ENCODE results near the gene NOTCH2. TPM values are rescaled to one million over a fixed set of nuclear protein-coding genes. Genes with fewer than 3 reads are reported as not detected.
"Not testable (repeated sequence)": the region's sequence is repeated elsewhere in the genome, so short reads cannot be mapped to it uniquely, and the experiment has no call there.

Gene NOTCH2
- polyA plus RNA-seq, 3 donors, result 6.4 to 29.0 (median 15.4) TPM

- no CpG with 5 or more reads among the region's 1 CpG for WGBS, 3 donors
- not testable (repeated sequence) for H3K27ac ChIP-seq (ENCODE audit: low read depth, low read length)
Measured at GRCh38 chr1:120090830-120091229, 21.4 kb upstream of the NOTCH2 start.

DNA sequence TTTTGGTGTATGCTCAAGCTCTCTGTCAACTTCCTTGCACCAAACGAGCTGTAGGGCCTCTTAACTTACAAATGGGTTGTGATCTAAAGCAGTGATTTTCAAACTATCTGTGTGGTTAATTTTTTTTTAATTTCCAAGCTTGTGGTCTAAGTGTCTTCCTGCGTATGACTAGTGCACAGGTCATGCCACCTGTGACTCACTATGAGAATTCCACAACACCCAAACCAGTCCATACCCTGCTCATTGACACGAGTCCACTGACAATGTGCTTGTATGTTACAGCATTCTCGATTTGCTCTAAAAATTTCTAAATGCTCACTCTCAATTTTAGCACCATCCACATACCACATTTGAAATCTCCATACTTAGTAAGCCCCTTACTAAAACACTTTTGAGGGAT, 18.5 kb upstream of the NOTCH2 start:
- 71 to 81% (median 76%) methylated on average over 3 of the region's 4 CpGs for WGBS, 3 donors
- H3K27ac ChIP-seq (ENCODE audit: low read depth, low read length), result not testable (repeated sequence)

DNA sequence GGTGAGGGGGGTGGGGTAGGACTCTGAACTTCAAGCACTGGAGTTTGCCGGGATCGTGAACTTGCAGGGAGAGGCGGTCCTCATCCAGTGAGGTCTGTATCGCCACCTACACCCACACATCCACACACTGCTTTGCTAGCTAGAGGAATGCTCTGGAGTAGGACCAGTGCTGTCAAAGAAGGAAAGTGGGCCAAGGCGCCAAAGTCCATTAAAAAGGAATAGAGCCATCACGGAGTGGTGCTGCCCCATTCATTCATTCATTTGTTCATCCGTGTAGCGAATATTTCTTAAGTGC, 405 bp upstream of the NOTCH2 start:
- no CpG with 5 or more reads among the region's 8 CpGs for WGBS, 3 donors

DNA sequence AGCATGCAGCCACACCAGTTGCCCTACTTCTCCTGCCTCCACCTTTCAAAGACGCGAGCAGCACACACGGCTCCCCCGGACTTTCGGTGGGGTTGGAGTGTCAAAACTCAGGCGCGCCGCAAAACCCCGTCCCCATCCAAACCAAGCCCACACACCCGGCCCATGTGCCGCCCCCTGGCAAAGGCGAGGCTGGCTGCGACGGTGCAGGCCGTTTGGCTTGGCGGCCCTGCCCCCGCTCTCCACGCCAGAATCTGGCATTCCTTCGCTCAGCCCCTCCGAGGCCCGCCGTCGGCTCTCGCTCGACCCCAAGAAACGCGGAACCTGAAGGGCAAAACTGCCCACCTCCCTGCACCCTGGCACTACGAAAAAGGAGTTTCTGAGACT, 787 bp downstream of the NOTCH2 start:
- WGBS, 3 donors, result 0 to 2% (median 0%) methylated on average over 8 to 13 of the region's 28 CpGs
- not testable (repeated sequence) for H3K27ac ChIP-seq (ENCODE audit: low read depth, low read length)

More for the DNA sequence above, 405 bp upstream of the NOTCH2 start:
- not testable (repeated sequence) for H3K27ac ChIP-seq (ENCODE audit: low read depth, low read length)

DNA sequence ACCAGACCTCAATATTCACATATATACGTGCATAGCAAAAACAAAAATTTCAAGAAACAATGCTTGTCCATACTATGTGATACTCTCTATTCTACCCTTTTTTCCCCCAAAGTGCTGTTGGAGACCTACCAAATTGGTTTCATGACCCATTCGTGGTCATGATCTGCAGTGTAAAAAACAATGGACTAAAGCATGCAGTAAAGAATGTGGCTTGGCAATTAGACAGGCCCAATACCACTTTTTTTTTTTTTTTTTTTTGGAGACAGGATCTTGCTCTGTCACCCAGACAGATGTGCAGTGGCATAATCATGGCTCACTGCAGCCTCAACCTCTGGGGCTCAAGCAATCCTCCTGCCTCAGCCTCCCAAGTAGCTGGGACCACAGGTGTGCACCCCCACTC, 21.3 kb downstream of the NOTCH2 start:
- 61 to 85% (median 71%) methylated on average over 1 of the region's 2 CpGs for WGBS, 3 donors
- not testable (repeated sequence) for H3K27ac ChIP-seq (ENCODE audit: low read depth, low read length)

- not testable (repeated sequence) for H3K27ac ChIP-seq (ENCODE audit: low read depth, low read length)
- 88 to 94% (median 93%) methylated on average over 4 of the region's 4 CpGs for WGBS, 3 donors
Measured at GRCh38 chr1:120041771-120042170, 27.7 kb downstream of the NOTCH2 start.

GRCh38 chr1:120032253-120032652, 37.2 kb downstream of the NOTCH2 start:
- H3K27ac ChIP-seq (ENCODE audit: low read depth, low read length), result not testable (repeated sequence)
- WGBS, 3 donors, result 41 to 92% (median 91%) methylated on average over 1 to 2 of the region's 3 CpGs

- WGBS, 3 donors, result no CpG with 5 or more reads among the region's 1 CpG
Measured at GRCh38 chr1:120023791-120024190, 45.7 kb downstream of the NOTCH2 start.

GRCh38 chr1:120014978-120015377, 54.5 kb downstream of the NOTCH2 start:
- H3K27ac ChIP-seq (ENCODE audit: low read depth, low read length), result not testable (repeated sequence)
- WGBS, 3 donors, result 9 to 53% (median 31%) methylated on average over 4 to 7 of the region's 7 CpGs

More at GRCh38 chr1:120023791-120024190, 45.7 kb downstream of the NOTCH2 start:
- H3K27ac ChIP-seq (ENCODE audit: low read depth, low read length), result not testable (repeated sequence)

DNA sequence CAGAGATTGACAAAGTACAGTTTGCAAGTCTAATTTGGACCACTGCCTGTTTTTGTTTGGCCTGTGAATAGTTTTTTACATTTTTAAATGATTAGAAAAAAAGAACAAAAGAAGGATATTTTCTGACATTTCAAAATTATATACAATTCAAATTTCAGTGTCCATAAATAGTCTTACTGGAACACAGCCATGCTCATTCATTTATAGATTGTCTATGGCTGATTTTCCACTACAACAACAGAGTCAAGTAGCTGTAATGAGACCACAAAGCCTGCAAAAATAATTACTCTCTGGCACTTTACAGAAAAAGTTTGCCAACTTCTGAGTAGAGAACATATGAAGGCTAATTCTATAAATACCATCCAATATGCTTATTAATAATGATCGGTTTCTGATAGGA, 61.1 kb downstream of the NOTCH2 start:
- not testable (repeated sequence) for H3K27ac ChIP-seq (ENCODE audit: low read depth, low read length)
- WGBS, 3 donors, result 50 to 79% (median 69%) methylated on average over 1 of the region's 1 CpG

GRCh38 chr1:120007850-120008249, 61.6 kb downstream of the NOTCH2 start:
- no CpG with 5 or more reads among the region's 1 CpG for WGBS, 3 donors
- H3K27ac ChIP-seq (ENCODE audit: low read depth, low read length), result not testable (repeated sequence)

GRCh38 chr1:120001035-120001434, 68.4 kb downstream of the NOTCH2 start:
- WGBS, 3 donors, result 96 to 98% (median 96%) methylated on average over 7 to 9 of the region's 9 CpGs
- not testable (repeated sequence) for H3K27ac ChIP-seq (ENCODE audit: low read depth, low read length)

- WGBS, 3 donors, result 63 to 100% (median 93%) methylated on average over 1 of the region's 1 CpG
- not testable (repeated sequence) for H3K27ac ChIP-seq (ENCODE audit: low read depth, low read length)
Measured at GRCh38 chr1:119996731-119997312, 72.6 kb downstream of the NOTCH2 start.

GRCh38 chr1:119995975-119996374, 73.5 kb downstream of the NOTCH2 start:
- H3K27ac ChIP-seq (ENCODE audit: low read depth, low read length), result not testable (repeated sequence)
- 45% methylated on average over 1 of the region's 2 CpGs; no CpG with 5 or more reads in 2 of the 3 donors for WGBS, 3 donors

DNA sequence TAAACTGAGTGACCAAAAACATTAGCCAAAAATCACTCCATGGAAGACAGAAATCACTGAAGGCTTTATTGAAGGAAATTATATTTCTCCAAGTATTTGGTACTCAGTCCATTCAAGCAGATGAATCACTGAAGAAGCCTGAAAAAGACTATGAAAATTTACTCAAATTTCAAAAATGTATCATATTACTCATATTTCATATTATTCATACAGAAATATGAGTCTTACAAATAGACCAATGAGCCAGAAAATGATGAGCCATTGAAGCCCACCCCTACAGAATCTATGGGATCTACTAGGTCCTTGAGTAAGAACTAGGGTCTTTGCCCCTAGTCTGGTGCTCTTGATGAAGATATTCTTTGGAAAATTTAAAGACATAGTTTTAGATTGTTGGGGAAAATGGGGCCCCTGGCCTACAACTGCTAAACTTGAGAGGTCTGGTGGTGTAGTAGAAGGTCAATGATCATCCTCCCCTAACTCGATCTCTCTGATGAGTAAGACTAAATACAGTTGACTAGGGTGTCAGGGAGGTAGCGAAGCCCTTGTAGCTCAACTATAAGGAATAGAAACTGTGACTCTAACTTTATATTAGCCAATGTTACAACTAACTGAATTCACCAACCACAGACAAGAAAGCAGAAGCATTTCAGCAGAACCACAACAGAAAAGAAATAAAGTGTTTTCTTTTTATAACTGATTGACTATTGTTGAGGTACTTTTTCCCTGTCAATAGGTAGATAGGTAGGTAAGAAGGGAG, 81.0 kb downstream of the NOTCH2 start:
- 64 to 95% (median 72%) methylated on average over 2 of the region's 2 CpGs for WGBS, 3 donors

GRCh38 chr1:119987686-119988085, 81.8 kb downstream of the NOTCH2 start:
- WGBS, 3 donors, result 52 to 95% (median 70%) methylated on average over 1 of the region's 1 CpG
- no peak overlapping the region for H3K27ac ChIP-seq (ENCODE audit: low read depth, low read length)

More for the DNA sequence above, 81.0 kb downstream of the NOTCH2 start:
- H3K27ac ChIP-seq (ENCODE audit: low read depth, low read length), result no peak overlapping the region

- 52 to 69% (median 58%) methylated on average over 2 of the region's 2 CpGs for WGBS, 3 donors
- no peak overlapping the region for H3K27ac ChIP-seq (ENCODE audit: low read depth, low read length)
Measured at GRCh38 chr1:119987112-119987511, 82.3 kb downstream of the NOTCH2 start.

DNA sequence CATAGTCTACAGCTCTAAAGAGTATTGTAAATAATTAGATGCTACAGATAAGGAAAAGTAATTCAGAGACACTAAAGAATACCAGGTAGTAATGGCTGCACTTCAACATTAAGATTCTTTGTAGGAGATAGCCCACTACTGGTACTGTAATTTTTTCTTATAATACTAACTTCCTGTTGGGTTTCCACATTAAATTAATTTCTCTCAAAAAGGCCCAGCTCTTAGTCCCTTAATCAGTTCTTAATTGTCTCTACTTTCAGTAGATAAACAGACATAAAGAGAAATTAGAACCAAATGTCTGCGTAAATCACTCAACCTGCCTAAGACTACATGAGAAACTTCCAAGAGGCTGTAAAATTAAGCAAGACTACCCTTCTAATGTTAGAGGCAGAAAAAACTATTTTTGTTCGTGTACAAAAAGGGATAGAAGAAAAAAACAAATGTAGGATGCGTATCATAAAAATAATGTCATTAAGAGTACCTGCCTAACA, 83.4 kb downstream of the NOTCH2 start:
- H3K27ac ChIP-seq (ENCODE audit: low read depth, low read length), result no peak overlapping the region
- 63 to 92% (median 90%) methylated on average over 3 of the region's 3 CpGs for WGBS, 3 donors

GRCh38 chr1:119984771-119985170, 84.7 kb downstream of the NOTCH2 start:
- WGBS, 3 donors, result 33 to 51% (median 43%) methylated on average over 1 of the region's 1 CpG
- no peak overlapping the region for H3K27ac ChIP-seq (ENCODE audit: low read depth, low read length)

Measured in adipose tissue (tissue), 3 donors.